Effector memory CD4-positive, alpha-beta T cell (primary cell): ENCODE data around the gene TTLL5.

Source experiments
- DNase-seq, 3 donors: peaks; one replicate each; pipeline ENCODE4 v3.0.0-alpha.2; 2020
- H3K27ac ChIP-seq: 2 replicates; pipeline ENCODE4 v1.7.0; 2013; ENCODE audit warnings: mild to moderate bottlenecking, low read length, moderate library complexity; ENCODE audit not compliant: insufficient read depth, poor library complexity, severe bottlenecking
- H3K27me3 ChIP-seq: replicated peaks from 2 replicates; pipeline ENCODE4 v1.7.0; 2013; ENCODE audit warnings: mild to moderate bottlenecking, low read length; ENCODE audit not compliant: insufficient read depth, control insufficient read depth, poor library complexity, severe bottlenecking
- H3K36me3 ChIP-seq: 2 replicates; pipeline ENCODE4 v1.7.0; 2013; ENCODE audit warnings: mild to moderate bottlenecking, low read length, moderate library complexity; ENCODE audit not compliant: control insufficient read depth, insufficient read depth
- H3K4me1 ChIP-seq: 2 replicates; pipeline ENCODE4 v1.7.0; 2013; ENCODE audit warnings: low read length, mild to moderate bottlenecking; ENCODE audit not compliant: control insufficient read depth, insufficient read depth, poor library complexity, severe bottlenecking
- H3K4me3 ChIP-seq: 2 replicates; pipeline ENCODE4 v1.7.0; 2013; ENCODE audit warnings: low read length, low read depth, mild to moderate bottlenecking; ENCODE audit not compliant: insufficient read depth, poor library complexity, severe bottlenecking
- H3K9me3 ChIP-seq: 2 replicates; pipeline ENCODE4 v1.7.0; 2013; ENCODE audit warnings: mild to moderate bottlenecking, low read length, moderate library complexity; ENCODE audit not compliant: control insufficient read depth

Gene TTLL5

DNA sequence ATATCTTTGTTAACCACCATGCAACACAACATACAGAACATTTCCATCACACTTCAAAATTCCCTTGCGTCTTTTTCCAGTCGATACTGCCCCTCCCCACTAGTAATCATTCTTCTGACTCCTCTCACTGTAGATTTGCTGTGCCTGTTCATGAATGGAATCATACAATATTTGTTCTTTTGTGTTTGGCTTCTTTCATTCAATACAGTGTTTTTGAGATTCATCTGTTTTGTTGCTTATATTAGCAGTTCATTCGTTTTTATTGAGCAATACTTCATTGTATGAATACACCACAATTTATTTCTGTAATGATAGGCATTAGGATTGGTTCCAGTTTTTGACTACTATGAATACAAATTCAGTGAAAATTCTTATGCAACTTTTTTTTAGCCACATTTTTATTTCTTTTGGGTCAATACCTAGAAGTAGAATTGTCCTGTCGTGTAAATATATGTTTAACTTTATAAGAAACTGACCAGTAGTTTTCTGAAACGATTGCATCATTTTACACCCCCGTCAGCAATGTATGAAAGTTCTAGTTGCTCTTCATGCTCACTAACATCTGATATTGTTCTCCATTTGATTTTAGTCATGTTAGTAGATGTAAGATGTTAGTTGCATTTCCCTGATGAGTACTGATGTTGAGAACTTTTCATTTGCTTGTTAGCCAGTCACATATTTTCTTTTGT lies 193.2 kb downstream of the TTLL5 start:
- Histone ChIP-seq H3K27me3 (no peaks in the 10 kb centered on the region), H3K9me3 (no peaks in the 10 kb centered on the region), H3K4me1 (no peaks in the 10 kb centered on the region), H3K36me3 (no peaks in the 10 kb centered on the region), H3K4me3 (no peak overlapping the region), H3K27ac (no peak overlapping the region)
- no peak for DNase-seq

DNA sequence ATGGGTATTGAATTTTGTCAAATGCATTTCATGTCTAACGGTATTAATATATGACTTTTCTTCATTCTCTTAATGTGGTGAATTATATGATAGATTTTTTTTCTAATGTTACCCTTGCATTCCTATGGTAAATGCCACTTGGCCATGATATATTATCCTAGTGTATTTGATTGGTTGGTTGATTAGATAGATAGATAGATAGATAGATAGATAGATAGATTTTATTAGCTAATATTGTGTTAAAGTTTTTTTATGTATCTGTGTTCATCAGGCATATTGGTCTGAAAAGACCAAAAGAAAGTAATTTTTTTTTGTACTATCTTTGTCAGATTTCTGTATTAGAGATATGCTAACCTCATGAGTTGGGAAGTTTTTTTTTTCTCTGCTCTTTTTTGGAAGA lies 196.2 kb downstream of the TTLL5 start:
- H3K27me3 ChIP-seq: no peaks in the 10 kb centered on the region
- no peak overlapping the region for H3K4me3 ChIP-seq
- H3K36me3 ChIP-seq: no peaks in the 10 kb centered on the region
- no peak overlapping the region for H3K27ac ChIP-seq
- no peaks in the 10 kb centered on the region for H3K9me3 ChIP-seq
- DNase-seq: no peak
- H3K4me1 ChIP-seq: no peaks in the 10 kb centered on the region

- H3K4me1 ChIP-seq: no peaks in the 10 kb centered on the region
- H3K27me3 ChIP-seq: no peaks in the 10 kb centered on the region
- H3K27ac ChIP-seq: no peak overlapping the region
- H3K36me3 ChIP-seq: no peaks in the 10 kb centered on the region
- no peak overlapping the region for H3K4me3 ChIP-seq
- DNase-seq: no peak
- no peaks in the 10 kb centered on the region for H3K9me3 ChIP-seq
Observed at GRCh38 chr14:75858362-75858761, 197.3 kb downstream of the TTLL5 start.

- Histone ChIP-seq H3K4me1 (no peaks in the 10 kb centered on the region), H3K36me3 (no peaks in the 10 kb centered on the region), H3K4me3 (no peak overlapping the region), H3K9me3 (no peaks in the 10 kb centered on the region), H3K27ac (no peak overlapping the region), H3K27me3 (no peaks in the 10 kb centered on the region)
- DNase-seq: no peak
Observed at GRCh38 chr14:75859746-75860145, 198.7 kb downstream of the TTLL5 start.

DNA sequence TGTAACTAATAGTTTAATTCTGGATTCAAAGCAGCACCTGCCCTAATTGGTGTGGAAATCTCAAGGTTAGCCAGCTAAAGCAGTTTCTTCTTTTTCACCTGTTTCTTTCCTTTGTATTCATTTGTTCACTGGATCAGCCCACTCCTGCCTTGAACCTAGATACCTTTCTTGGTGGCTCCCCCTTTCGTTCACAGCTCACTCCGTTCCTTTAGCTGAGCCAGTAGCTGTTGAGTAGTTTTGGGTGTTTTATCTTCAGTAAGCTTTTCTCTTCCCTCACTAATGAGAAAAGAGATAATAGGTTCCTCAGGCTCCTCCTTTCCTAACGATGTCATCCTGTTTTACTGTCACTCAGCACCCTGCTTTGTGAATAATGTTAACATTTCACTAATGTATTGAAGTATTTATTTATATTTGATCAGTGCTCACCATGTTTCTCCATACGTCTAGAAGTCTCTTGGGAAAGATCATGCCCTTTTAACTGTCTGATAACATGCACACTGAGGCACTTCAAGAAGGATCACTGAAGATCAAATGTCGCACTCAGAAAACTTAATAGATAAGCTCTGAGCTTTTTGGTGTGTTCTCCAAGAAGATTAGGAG lies 199.6 kb downstream of the TTLL5 start:
- Histone ChIP-seq H3K9me3 (no peaks in the 10 kb centered on the region), H3K27ac (no peak overlapping the region), H3K27me3 (no peaks in the 10 kb centered on the region), H3K36me3 (no peaks in the 10 kb centered on the region), H3K4me1 (no peaks in the 10 kb centered on the region), H3K4me3 (no peak overlapping the region)
- DNase-seq: no peak

- Histone ChIP-seq H3K9me3 (no peaks in the 10 kb centered on the region), H3K27ac (no peak overlapping the region)
- no peak for DNase-seq
Observed at GRCh38 chr14:75861161-75861621, 200.1 kb downstream of the TTLL5 start.

GRCh38 chr14:75863221-75863620 lies 202.2 kb downstream of the TTLL5 start:
- Histone ChIP-seq H3K27ac (no peak overlapping the region), H3K9me3 (no peaks in the 10 kb centered on the region), H3K4me3 (no peak overlapping the region), H3K27me3 (no peaks in the 10 kb centered on the region), H3K36me3 (no peaks in the 10 kb centered on the region), H3K4me1 (no peaks in the 10 kb centered on the region)
- no peak for DNase-seq

More at GRCh38 chr14:75861161-75861621, 200.1 kb downstream of the TTLL5 start:
- H3K4me3 ChIP-seq: no peak overlapping the region
- no peaks in the 10 kb centered on the region for H3K4me1 ChIP-seq
- H3K36me3 ChIP-seq: no peaks in the 10 kb centered on the region
- H3K27me3 ChIP-seq: no peaks in the 10 kb centered on the region

DNA sequence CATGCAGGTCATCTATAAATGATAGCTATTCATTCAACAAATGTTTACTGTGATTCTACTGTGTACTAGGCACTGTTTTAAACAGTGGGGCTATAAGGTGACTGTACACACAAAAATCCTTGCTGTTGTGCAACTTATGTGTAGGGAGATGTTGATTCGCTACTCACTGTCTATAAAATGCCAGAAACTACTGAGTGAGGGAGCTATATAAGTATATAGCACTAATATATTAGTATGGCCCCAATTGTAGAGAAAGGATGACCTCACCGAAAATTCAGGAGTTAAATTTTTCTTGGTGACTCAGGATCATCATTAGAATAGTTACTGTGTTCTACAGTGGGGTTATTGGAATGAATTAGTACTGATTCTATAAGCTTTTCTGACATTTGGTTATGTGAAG lies 203.3 kb downstream of the TTLL5 start:
- H3K27me3 ChIP-seq: no peaks in the 10 kb centered on the region
- H3K4me1 ChIP-seq: no peaks in the 10 kb centered on the region
- DNase-seq: no peak
- H3K4me3 ChIP-seq: no peak overlapping the region
- H3K9me3 ChIP-seq: no peaks in the 10 kb centered on the region
- no peak overlapping the region for H3K27ac ChIP-seq
- H3K36me3 ChIP-seq: no peaks in the 10 kb centered on the region

GRCh38 chr14:75865531-75865930 lies 204.5 kb downstream of the TTLL5 start:
- Histone ChIP-seq H3K27ac (no peak overlapping the region), H3K4me3 (no peak overlapping the region), H3K36me3 (no peaks in the 10 kb centered on the region), H3K4me1 (no peaks in the 10 kb centered on the region), H3K9me3 (no peaks in the 10 kb centered on the region), H3K27me3 (no peaks in the 10 kb centered on the region)
- DNase-seq: no peak

DNA sequence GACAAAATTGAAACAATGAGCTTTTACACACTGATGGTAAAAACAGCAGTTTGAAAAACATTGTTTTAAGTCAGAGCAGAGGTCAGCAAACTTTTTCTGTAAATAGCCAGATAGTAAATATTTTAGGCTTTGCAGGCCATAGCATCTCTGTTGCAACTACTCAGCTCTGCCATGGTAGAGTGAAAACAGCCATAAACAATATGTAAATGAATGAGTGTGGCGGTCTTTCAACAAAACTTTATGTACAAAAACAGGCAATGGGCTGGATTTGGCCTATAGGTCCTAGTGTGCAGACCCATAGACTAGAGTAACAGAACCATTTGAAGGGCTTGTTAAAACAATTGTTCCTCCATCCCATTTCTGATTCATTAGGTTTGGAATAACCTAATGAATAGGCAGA lies 205.9 kb downstream of the TTLL5 start:
- Histone ChIP-seq H3K4me3 (no peak overlapping the region), H3K27ac (no peak overlapping the region), H3K27me3 (no peaks in the 10 kb centered on the region), H3K9me3 (no peaks in the 10 kb centered on the region), H3K36me3 (peaks cover 6% of the 10 kb centered on the region), H3K4me1 (no peaks in the 10 kb centered on the region)
- no peak for DNase-seq
